GM12878 (cell line): ENCODE data around the gene C20orf144. TPM values are rescaled to one million over a fixed set of nuclear protein-coding genes. Genes with fewer than 3 reads are reported as not detected.

ENCODE experiments used
- IRF4 ChIP-seq: IDR thresholded peaks from 2 replicates; pipeline ENCODE4 v1.6.1; 2011; ENCODE audit warnings: low read depth, low read length
- JUND ChIP-seq: IDR thresholded peaks from 2 replicates; pipeline ENCODE4 v1.6.1; 2012; ENCODE audit warnings: low read depth, mild to moderate bottlenecking, low read length, improper control_type of control experiment, moderate library complexity
- LARP7 ChIP-seq: fragments of 450-650 bp; IDR thresholded peaks from 2 replicates; pipeline ENCODE4 v1.6.1; 2017; ENCODE audit warnings: mild to moderate bottlenecking
- MXI1 ChIP-seq: fragments of 150-350 bp; IDR thresholded peaks from 2 replicates; pipeline ENCODE4 v1.6.1; 2011; ENCODE audit warnings: low read depth, mild to moderate bottlenecking, inconsistent platforms, low read length, improper control_type of control experiment
- TAF1 ChIP-seq: IDR thresholded peaks from 2 replicates; pipeline ENCODE4 v1.6.1; 2011; ENCODE audit warnings: mild to moderate bottlenecking, low read depth, low read length, borderline replicate concordance
- TCF12 ChIP-seq: IDR thresholded peaks from 2 replicates; pipeline ENCODE4 v1.6.1; 2011; ENCODE audit warnings: low read depth, mild to moderate bottlenecking, low read length
- ZBTB4 ChIP-seq: fragments of 450-650 bp; formaldehyde crosslinking; IDR thresholded peaks from 2 replicates; pipeline ENCODE4 v1.4.0; 2022; ENCODE audit warnings: mild to moderate bottlenecking, moderate library complexity
- ZNF217 ChIP-seq: fragments of 450-650 bp; IDR thresholded peaks from 2 replicates; pipeline ENCODE4 v1.6.1; 2017; ENCODE audit warnings: antibody characterized with exemption, mild to moderate bottlenecking
- ZNF384 ChIP-seq: IDR thresholded peaks from 2 replicates; pipeline ENCODE4 v1.6.1; 2012; ENCODE audit warnings: low read depth, mild to moderate bottlenecking, low read length, improper control_type of control experiment, borderline replicate concordance
- polyA plus RNA-seq, 11 experiments: library from polyadenylated mRNA; depleted of rRNA in 4 of 11; unstranded in 6 of 11; stranded (reverse) in 5 of 11; fragments of >200 nt; fragmentation: Nextera tagmentation in 4 of 11; fragmentation: Illumina TruSeq in 1 of 11; extraction: Ambion mirVana in 4 of 11; extraction: Trizol in 1 of 11; gene quantifications; 1 replicate in 1 of 11; 2 replicates in 10 of 11; pipeline versions ENCODE4 v1.2.1 to v1.2.3, GENCODE V29; 2011 to 2016; ENCODE audit warnings: inconsistent platforms in 2 of 11, missing spikeins in 2 of 11, low read depth in 1 of 11
- total RNA-seq, 4 experiments: library from RNA; depleted of rRNA in 3 of 4; stranded (reverse); fragments of >200 nt in 3 of 4; fragmentation: Illumina TruSeq in 1 of 4; extraction: Trizol in 1 of 4; gene quantifications; 2 replicates each; pipeline versions ENCODE4 v1.2.1 to v1.2.3, GENCODE V29; 2013 to 2021

Gene C20orf144
- total and polyA plus RNA-seq, 10 of the 15 experiments (the other 5 are each of a cell fraction or from before 2014, with no cell fraction given), result 0.04 to 0.62 (median 0.23) TPM; not detected in 2

- no peak for TF ChIP-seq ZBTB4 (CRISPR knock-in tag)
- no peak for TF ChIP-seq TAF1
- TF ChIP-seq JUND, result no peak
- TF ChIP-seq MXI1, result no peak
- TF ChIP-seq LARP7, result no peak
- no peak for TF ChIP-seq ZNF384
- TF ChIP-seq ZNF217, result no peak
- no peak for TF ChIP-seq IRF4
- no peak for TF ChIP-seq TCF12
These were observed 14.8 kb downstream of the C20orf144 start (continued) for GRCh38 chr20:33676652-33677645.
